ENCODE measurements around the gene PADI1.

PADI1 gene

GRCh38 chr1:17189632-17189990 is 15.3 kb upstream of the PADI1 start:
- Mint-ChIP-seq H3K27ac (no peak overlapping the region), H3K4me3 (no peak overlapping the region), H3K9me3 (ENCODE audit: low read depth) (peaks cover 5% of the 10 kb centered on the region), H3K27me3 (peaks cover 10% of the 10 kb centered on the region), H3K36me3 (peaks cover 4% of the 10 kb centered on the region), H3K4me1 (ENCODE audit: low read depth) (peaks cover 9% of the 10 kb centered on the region)

DNA sequence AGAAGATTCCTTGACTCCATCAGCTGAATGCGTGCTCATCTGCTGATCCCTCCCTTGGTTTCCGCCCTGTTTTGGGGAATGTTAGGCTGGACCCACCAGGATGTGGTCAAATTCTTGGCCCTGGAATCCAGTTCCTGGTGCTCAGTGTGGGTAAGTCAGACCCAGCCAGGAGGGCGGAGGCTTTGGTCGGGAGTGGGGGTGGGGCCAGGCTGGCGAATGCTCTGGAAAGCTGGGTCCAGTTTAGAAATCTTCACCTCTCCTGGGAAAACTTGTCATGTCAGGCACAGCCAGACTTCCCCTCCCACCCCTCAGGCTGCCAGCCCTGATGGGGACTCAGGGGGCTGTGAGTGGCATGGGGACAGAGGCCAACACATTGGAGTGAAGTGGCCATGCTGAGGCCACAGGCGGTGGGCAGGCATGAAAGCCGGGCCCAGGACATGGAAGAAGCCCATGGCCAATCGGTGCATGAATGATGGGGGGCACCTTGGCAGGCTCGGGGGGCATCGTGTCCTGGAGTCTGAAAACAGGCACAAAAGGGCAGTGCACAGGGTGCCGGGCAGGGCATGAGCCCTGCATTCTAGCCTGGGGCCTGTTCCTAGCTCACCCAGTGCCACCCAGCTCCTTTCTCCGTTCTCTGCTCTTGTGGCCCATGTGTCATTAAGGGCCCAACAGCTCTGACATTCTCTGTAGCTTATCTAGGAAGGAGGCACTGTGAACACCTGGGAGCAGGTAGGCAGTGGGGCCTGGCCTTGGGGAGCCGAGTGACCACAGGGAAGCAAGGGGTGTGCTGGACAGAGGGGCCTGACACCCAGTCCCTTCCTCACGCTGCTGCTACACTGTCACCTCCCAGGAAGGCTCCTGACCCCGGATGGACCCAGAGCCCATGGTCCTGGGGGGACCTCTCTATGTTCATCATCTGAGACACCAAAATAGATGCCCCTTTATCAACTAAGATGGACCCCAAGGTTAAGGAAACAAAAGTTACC is 14.6 kb upstream of the PADI1 start:
- Mint-ChIP-seq H3K27ac (no peak overlapping the region), H3K36me3 (peaks cover 4% of the 10 kb centered on the region), H3K27me3 (peaks cover 10% of the 10 kb centered on the region), H3K4me1 (ENCODE audit: low read depth) (peaks cover 9% of the 10 kb centered on the region), H3K9me3 (ENCODE audit: low read depth) (peaks cover 5% of the 10 kb centered on the region), H3K4me3 (no peak overlapping the region)

DNA sequence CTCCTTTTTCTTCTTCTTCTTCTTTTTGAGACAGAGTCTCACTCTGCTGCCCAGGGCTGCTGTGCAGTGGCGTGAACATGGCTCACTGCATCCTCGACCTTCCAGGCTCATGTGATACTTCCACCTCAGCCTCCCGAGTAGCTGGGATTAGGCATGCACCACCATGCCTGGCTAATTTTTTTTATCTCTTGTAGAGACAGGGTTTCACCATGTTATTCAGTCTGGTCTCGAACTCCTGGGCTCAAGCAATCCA is 13.0 kb upstream of the PADI1 start:
- H3K9me3 Mint-ChIP-seq (ENCODE audit: low read depth), result peaks cover 5% of the 10 kb centered on the region
- H3K27me3 Mint-ChIP-seq, result peaks cover 10% of the 10 kb centered on the region
- no peak overlapping the region for H3K4me3 Mint-ChIP-seq
- H3K4me1 Mint-ChIP-seq (ENCODE audit: low read depth), result peaks cover 3% of the 10 kb centered on the region
- peaks cover 4% of the 10 kb centered on the region for H3K36me3 Mint-ChIP-seq
- H3K27ac Mint-ChIP-seq, result no peak overlapping the region

- H3K4me1 Mint-ChIP-seq (ENCODE audit: low read depth), result peaks cover 3% of the 10 kb centered on the region
- peaks cover 4% of the 10 kb centered on the region for H3K36me3 Mint-ChIP-seq
- H3K9me3 Mint-ChIP-seq (ENCODE audit: low read depth), result peaks cover 5% of the 10 kb centered on the region
- H3K27me3 Mint-ChIP-seq, result peaks cover 10% of the 10 kb centered on the region
- no peak overlapping the region for H3K27ac Mint-ChIP-seq
- no peak overlapping the region for H3K4me3 Mint-ChIP-seq
Measured at GRCh38 chr1:17192394-17193221, 12.3 kb upstream of the PADI1 start.

DNA sequence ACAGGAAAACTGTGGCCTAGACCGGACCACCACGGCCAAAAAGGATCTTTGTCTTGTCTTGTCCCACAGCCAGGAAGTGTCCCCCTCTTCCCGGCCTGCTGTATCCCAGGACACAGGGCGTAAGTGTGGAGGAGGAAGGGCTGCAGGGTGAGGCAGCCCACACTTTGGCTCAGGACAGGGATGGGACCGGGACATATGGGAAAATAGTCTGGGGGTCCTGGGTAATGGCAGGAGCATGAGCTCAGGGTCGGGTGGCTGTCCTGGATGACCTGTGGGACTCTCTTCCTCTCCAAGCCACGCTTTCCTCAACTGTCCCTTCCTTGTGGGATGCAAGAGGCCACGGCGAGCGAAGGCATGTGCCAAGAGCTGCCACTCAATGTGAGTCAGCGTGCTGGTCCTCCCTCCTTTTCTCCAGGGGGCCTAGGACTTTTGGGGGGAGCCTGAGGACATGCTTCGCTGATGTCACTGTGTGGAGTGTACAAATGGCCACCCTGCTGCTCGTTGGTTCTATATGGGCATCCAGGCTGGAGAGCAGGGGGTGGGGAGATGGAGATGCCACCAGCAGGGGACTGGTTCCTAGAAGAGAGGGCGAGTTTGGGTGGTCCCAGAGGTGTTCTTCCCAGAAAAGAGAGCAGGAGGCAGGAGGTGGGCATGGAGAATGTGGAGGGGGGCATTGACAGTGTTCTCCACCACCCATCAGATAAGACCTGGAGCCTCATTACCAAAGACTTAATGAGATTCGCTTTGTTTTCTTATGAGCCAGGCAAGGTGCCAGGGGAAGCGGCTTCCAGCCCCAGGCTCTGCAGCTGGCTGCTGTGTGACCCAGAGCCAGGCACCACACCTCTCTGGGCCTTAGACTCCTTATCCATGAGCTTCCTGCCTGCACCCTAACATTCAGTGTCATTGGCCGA is 11.5 kb upstream of the PADI1 start:
- Mint-ChIP-seq H3K27me3 (peaks cover 9% of the 10 kb centered on the region), H3K4me1 (ENCODE audit: low read depth) (peaks cover 3% of the 10 kb centered on the region), H3K4me3 (no peak overlapping the region), H3K36me3 (peaks cover under 1% of the 10 kb centered on the region), H3K27ac (no peak overlapping the region), H3K9me3 (ENCODE audit: low read depth) (peaks cover 1% of the 10 kb centered on the region)

- Mint-ChIP-seq H3K4me1 (ENCODE audit: low read depth) (peaks cover 3% of the 10 kb centered on the region), H3K27me3 (peaks cover 9% of the 10 kb centered on the region), H3K4me3 (no peak overlapping the region), H3K27ac (no peak overlapping the region), H3K36me3 (no peaks in the 10 kb centered on the region), H3K9me3 (ENCODE audit: low read depth) (no peaks in the 10 kb centered on the region)
Measured at GRCh38 chr1:17194133-17194475, 10.8 kb upstream of the PADI1 start.

- H3K27ac Mint-ChIP-seq, result no peak overlapping the region
Measured at GRCh38 chr1:17194615-17195528, 10.1 kb upstream of the PADI1 start.

GRCh38 chr1:17195731-17196130 is 9.2 kb upstream of the PADI1 start:
- H3K4me3 Mint-ChIP-seq, result no peak overlapping the region
- H3K27me3 Mint-ChIP-seq, result peaks cover 14% of the 10 kb centered on the region
- H3K9me3 Mint-ChIP-seq (ENCODE audit: low read depth), result no peaks in the 10 kb centered on the region
- no peaks in the 10 kb centered on the region for H3K36me3 Mint-ChIP-seq
- H3K27ac Mint-ChIP-seq, result no peak overlapping the region
- H3K4me1 Mint-ChIP-seq (ENCODE audit: low read depth), result peaks cover 6% of the 10 kb centered on the region

More at GRCh38 chr1:17194615-17195528, 10.1 kb upstream of the PADI1 start:
- H3K9me3 Mint-ChIP-seq (ENCODE audit: low read depth), result no peaks in the 10 kb centered on the region
- peaks cover 3% of the 10 kb centered on the region for H3K4me1 Mint-ChIP-seq (ENCODE audit: low read depth)
- peaks cover 11% of the 10 kb centered on the region for H3K27me3 Mint-ChIP-seq
- H3K4me3 Mint-ChIP-seq, result no peak overlapping the region
- no peaks in the 10 kb centered on the region for H3K36me3 Mint-ChIP-seq

DNA sequence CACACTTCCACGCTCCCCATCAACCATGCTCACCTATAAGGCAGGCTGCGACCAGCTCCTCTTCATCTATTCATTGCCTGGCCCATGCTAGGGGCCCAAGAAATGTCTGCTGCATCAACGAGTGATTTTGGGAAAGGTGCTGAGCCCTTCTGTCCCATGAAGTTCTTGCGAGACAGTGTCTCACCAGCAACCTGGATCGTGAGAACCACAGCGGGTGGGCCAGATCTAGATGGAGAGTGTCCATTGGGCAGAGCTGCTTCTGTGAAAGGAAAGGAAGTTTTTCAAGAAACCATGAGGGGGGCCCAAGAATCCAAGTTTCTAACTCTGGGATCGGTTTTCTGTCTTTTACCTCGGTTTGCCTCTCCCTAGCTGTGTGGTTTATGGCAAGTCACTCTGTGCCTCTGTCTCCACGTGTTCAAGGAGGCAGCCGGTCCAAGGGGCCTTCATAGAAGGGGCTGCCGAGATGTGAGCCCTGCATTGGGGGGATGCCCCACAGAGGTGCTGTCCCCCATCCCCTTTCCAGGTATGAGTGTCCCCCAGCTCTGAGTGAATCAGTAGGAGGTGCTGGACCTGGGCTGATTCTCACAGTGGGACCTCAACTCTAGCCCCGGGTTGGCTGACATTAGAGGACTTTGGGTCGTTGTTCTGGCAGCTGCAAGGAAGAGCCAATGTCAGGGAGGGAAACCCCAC is 8.3 kb upstream of the PADI1 start:
- Mint-ChIP-seq H3K4me1 (ENCODE audit: low read depth) (peaks cover 15% of the 10 kb centered on the region), H3K27me3 (peaks cover 19% of the 10 kb centered on the region), H3K36me3 (no peaks in the 10 kb centered on the region), H3K9me3 (ENCODE audit: low read depth) (no peaks in the 10 kb centered on the region), H3K27ac (no peak overlapping the region), H3K4me3 (no peak overlapping the region)

DNA sequence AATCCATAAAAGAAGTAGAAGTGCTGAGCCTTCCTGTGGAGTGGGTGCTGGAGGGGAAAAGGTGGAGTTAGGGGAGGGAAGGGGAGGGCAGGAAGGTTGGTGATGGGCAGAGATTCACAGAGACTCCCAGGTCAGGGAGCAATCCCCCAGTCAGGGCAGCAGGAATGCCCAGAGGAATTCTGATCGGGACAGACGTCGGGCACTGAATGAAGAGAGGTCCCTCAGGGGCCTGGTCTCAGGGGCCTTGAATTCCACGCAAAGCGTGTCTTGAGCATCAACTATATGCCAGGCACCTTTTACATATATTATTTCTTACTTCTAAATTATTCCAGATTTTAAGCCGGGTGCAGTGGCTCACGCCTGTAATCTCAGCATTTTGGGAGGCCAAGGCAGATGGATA is 7.2 kb upstream of the PADI1 start:
- peaks cover 21% of the 10 kb centered on the region for H3K4me1 Mint-ChIP-seq (ENCODE audit: low read depth)
- H3K9me3 Mint-ChIP-seq (ENCODE audit: low read depth), result no peaks in the 10 kb centered on the region
- no peaks in the 10 kb centered on the region for H3K36me3 Mint-ChIP-seq
- H3K4me3 Mint-ChIP-seq, result no peak overlapping the region
- no peak overlapping the region for H3K27ac Mint-ChIP-seq
- H3K27me3 Mint-ChIP-seq, result peaks cover 17% of the 10 kb centered on the region

DNA sequence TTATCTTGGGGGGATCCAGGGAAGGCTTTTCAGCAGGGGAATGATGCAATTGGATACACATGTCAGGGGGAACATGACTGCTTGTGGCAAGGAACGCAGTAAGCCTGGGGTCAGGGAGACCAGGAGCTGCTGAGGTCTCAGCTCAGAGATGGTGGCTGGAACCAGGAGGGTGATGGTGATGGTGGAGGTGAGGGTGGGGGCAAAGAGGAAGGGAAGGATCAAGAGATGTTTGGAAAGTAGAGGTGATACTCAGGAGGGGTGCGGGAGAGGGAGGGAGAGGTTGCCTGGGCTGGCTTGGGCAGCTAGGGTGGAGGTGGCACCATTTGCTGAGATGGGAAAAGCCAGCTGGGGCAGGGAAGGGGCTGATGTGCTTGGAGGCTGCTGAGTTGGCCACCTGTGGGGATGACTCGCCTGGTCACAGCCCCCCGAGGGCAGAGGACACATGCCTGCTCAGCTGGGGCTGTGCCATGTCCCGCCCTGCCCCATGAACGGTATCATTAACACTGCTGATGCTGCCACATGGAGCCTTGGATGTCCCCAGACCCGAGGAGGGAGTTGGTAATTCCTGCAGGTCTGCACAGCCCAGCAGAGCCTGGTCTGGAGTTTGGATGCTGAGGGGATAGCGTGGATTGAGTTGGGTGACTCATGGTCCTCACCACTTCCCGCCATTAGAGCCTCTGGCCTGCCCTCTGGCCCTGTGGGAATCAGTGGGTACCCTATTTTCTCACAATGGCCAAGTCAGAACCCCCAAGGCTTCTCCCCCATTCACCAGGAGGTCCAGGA is 6.3 kb upstream of the PADI1 start:
- peaks cover 27% of the 10 kb centered on the region for H3K27me3 Mint-ChIP-seq
- H3K27ac Mint-ChIP-seq, result no peak overlapping the region
- no peaks in the 10 kb centered on the region for H3K36me3 Mint-ChIP-seq
- H3K4me1 Mint-ChIP-seq (ENCODE audit: low read depth), result peaks cover 26% of the 10 kb centered on the region
- no peak overlapping the region for H3K4me3 Mint-ChIP-seq
- no peaks in the 10 kb centered on the region for H3K9me3 Mint-ChIP-seq (ENCODE audit: low read depth)

DNA sequence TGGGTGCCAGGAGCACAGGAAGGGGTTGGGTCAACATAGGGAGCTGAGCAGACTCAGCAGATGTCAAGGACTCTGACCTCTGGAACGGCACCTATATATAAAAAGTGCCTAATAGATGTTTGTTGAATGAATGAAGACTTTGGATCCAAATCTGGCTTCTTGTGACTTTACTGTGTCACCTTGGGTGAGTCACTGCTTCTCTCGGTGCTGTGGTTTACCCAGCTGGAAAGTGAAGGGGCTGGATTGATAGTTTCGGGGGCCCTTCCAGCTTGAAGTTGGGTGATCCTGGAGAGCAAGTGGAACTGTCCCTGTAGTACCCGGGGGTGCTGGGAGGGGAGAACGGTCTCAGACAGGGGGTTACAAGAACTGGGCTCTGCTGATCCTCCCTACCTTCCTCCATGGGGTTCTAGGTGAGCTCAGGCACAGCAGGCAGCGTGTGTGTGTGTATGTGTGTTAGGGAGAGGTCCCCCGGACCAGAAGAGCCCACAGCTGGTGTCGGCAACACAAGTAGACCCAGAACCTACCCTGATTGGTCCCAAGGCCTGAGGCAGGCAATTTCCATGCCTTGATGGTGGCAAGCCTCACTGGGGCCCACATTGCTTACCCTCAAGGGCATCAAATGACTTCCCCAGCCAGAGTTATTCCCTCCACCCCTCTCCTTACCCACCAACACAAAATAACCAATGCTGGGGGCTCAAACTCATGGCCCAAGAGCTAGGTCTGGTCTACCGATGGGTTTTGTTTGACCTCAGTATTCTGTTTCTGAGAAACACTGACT is 5.5 kb upstream of the PADI1 start:
- Mint-ChIP-seq H3K27ac (no peak overlapping the region), H3K4me3 (no peak overlapping the region), H3K27me3 (peaks cover 33% of the 10 kb centered on the region), H3K36me3 (no peaks in the 10 kb centered on the region), H3K9me3 (ENCODE audit: low read depth) (no peaks in the 10 kb centered on the region), H3K4me1 (ENCODE audit: low read depth) (peaks cover 26% of the 10 kb centered on the region)
